Raji (cell line): ENCODE measurements around the gene VPS51.

Experiments used
- POLR2A ChIP-seq: IDR thresholded peaks from 2 replicates; pipeline ENCODE4 v1.6.1; 2011; ENCODE audit warnings: low read depth, low read length, control low read depth; ENCODE audit not compliant: insufficient read depth

Gene VPS51

DNA sequence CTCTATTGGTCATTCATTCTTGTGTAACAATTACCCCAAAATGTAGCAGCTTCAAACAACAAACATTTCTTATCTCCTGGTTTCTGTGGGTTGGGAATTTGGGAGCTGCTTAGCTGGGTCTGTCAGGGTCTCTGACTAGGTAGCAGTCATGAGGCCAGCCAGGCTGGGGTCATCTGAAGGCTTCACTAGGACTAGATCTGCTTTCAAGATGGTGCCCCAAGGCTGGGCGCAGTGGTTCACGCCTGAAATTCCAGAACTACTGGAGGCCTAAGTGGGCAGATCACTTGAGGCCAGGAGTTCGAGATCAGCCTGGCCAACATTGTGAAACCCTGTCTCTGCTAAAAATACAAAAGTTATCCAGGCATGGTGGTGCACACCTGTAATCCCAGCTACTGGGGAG, 60.9 kb downstream of the VPS51 start:
- no peak for TF ChIP-seq POLR2A

DNA sequence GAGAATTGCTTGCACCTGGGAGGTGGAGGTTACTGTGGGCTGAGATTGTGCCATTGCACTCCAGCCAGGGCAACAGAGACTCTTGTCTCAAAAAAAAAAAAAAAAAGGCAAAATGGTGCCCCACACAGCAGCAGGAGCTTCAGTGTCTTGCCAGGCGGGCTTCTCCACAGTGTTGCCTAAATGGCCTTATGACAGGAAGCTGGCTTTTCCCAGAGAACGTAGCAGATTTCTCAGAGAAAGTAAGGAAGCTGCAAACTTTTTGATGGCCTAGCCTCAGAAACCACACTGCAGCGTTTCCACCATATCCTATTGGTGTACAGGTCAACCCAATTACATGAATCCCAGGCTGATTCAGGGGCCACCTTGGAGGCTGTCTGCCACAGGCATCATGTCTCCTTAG, 61.3 kb downstream of the VPS51 start:
- TF ChIP-seq POLR2A = no peak

DNA sequence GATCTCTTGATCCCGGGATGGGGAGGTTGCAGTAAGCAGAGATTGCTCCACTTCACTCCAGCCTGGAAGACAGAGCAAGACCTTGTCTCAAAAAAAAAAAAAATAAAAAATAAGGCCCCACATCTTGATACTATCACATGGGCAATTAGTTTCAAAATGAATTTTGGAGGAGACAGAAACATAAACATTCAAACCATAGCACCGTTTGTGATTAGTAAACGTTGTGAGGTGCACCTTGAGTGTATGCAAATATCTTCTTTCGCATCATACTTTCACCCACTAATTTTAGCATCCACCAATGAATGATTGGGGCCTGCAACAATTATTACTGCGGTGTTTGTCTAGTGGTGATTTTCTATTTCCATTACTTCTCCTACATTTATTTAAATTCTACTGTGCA, 63.0 kb downstream of the VPS51 start:
- no peak for TF ChIP-seq POLR2A

DNA sequence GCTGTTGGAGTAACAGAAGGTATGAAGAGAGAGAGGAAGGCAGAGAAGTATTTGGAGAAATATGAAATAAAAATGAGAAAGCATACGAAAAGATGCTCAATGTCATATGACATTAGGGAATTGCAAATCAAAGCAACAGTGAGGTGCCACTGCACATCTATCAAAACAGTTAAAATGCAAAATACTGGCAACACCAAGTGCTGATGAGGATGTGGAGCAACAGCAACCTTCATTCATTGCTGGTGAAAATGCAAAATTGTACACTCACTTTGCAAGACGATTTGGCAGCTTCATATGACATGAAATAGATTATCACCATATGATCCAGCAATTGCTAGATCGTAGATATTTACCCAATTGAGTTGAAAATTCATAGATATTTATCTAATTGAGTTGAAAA, 64.6 kb downstream of the VPS51 start:
- TF ChIP-seq POLR2A = no peak
